GM18498 (cell line): Measurements from ENCODE around the gene FBXL17.
A peak's percentile ranks its signal among the peaks of the same experiment; 100 is the strongest.

Experiments
- ATAC-seq: cut with Tn5 transposase; IDR thresholded peaks from one replicate; pipeline ENCODE4 v1.9.1; 2021; ENCODE audit warnings: mild to moderate bottlenecking, moderate library complexity; ENCODE audit not compliant: unreplicated experiment

FBXL17 gene

GRCh38 chr5:108024986-108025385 is 356.9 kb downstream of the FBXL17 start:
- ATAC-seq, result no peak

- ATAC-seq, result no peak
Measured at GRCh38 chr5:108016101-108016500, 365.8 kb downstream of the FBXL17 start.

- ATAC-seq, result no peak
Measured at GRCh38 chr5:108006791-108007190, 375.1 kb downstream of the FBXL17 start.

- ATAC-seq, result peak; percentile 99
Measured at GRCh38 chr5:108003178-108003577, 378.7 kb downstream of the FBXL17 start.

- no peak for ATAC-seq
Measured at GRCh38 chr5:108001222-108001621, 380.7 kb downstream of the FBXL17 start.

- no peak for ATAC-seq
Measured at GRCh38 chr5:107997338-107997980, 384.4 kb downstream of the FBXL17 start.

- ATAC-seq, result no peak
Measured at GRCh38 chr5:107993341-107993740, 388.6 kb downstream of the FBXL17 start.

GRCh38 chr5:107990881-107991810 is 390.8 kb downstream of the FBXL17 start:
- ATAC-seq, result peak; percentile 95

- no peak for ATAC-seq
Measured at GRCh38 chr5:107985144-107985543, 396.8 kb downstream of the FBXL17 start.

GRCh38 chr5:107982703-107983425 is 399.0 kb downstream of the FBXL17 start:
- no peak for ATAC-seq

- no peak for ATAC-seq
Measured at GRCh38 chr5:107980923-107981692, 400.8 kb downstream of the FBXL17 start.

- peak; percentile 76 for ATAC-seq
Measured at GRCh38 chr5:107979900-107980299, 402.0 kb downstream of the FBXL17 start.

GRCh38 chr5:107979291-107979690 is 402.6 kb downstream of the FBXL17 start:
- ATAC-seq, result no peak

GRCh38 chr5:107977550-107978071 is 404.3 kb downstream of the FBXL17 start:
- no peak for ATAC-seq

GRCh38 chr5:107975568-107975967 is 406.3 kb downstream of the FBXL17 start:
- no peak for ATAC-seq

GRCh38 chr5:107971846-107972245 is 410.1 kb downstream of the FBXL17 start:
- ATAC-seq, result no peak

- no peak for ATAC-seq
Measured at GRCh38 chr5:107969847-107970246, 412.1 kb downstream of the FBXL17 start.

GRCh38 chr5:107968998-107969397 is 412.9 kb downstream of the FBXL17 start:
- ATAC-seq, result no peak

- ATAC-seq, result no peak
Measured at GRCh38 chr5:107968406-107968843, 413.5 kb downstream of the FBXL17 start.

GRCh38 chr5:107966201-107966600 is 415.7 kb downstream of the FBXL17 start:
- no peak for ATAC-seq
